Suprapubic skin (tissue), 4 donors: ENCODE results near the gene ODAD3. TPM values are rescaled to one million over a fixed set of nuclear protein-coding genes. Genes with fewer than 3 reads are reported as not detected.
"Not testable (repeated sequence)": the region's sequence is repeated elsewhere in the genome, so short reads cannot be mapped to it uniquely, and the experiment has no call there.

Experiments
- DNase-seq, 2 donors: peaks; one replicate each; pipeline ENCODE4 v3.0.0-alpha.2; 2019; ENCODE audit warnings: low spot score in 2 of 2
- H3K27ac ChIP-seq: fragments of 200-600 bp; sonication (generic); one replicate; pipeline ENCODE4 v1.5.1; 2019
- H3K27me3 ChIP-seq: fragments of 200-600 bp; sonication (generic); one replicate; pipeline ENCODE4 v1.5.1; 2019
- H3K36me3 ChIP-seq: fragments of 200-600 bp; sonication (generic); one replicate; pipeline ENCODE4 v1.5.1; 2019
- H3K4me1 ChIP-seq: fragments of 200-600 bp; sonication (generic); one replicate; pipeline ENCODE4 v1.5.1; 2019
- H3K4me3 ChIP-seq: fragments of 200-600 bp; sonication (generic); one replicate; pipeline ENCODE4 v1.5.1; 2019; ENCODE audit warnings: mild to moderate bottlenecking
- H3K9me3 ChIP-seq: fragments of 200-600 bp; sonication (generic); one replicate; pipeline ENCODE4 v1.5.1; 2019
- EP300 ChIP-seq: sonication (generic); formaldehyde crosslinking; IDR thresholded peaks from one replicate; pipeline ENCODE4 v1.6.1; 2017; ENCODE audit warnings: antibody characterized with exemption
- POLR2A ChIP-seq, 2 donors: fragments of 450-650 bp; IDR thresholded peaks; one replicate each; pipeline ENCODE4 v1.6.1; 2017; ENCODE audit warnings: antibody characterized with exemption in 2 of 2, mild to moderate bottlenecking in 2 of 2, moderate library complexity in 2 of 2
- POLR2AphosphoS5 ChIP-seq, 3 donors: sonication (generic); formaldehyde crosslinking; IDR thresholded peaks; one replicate each; pipeline ENCODE4 v1.6.1; 2017; ENCODE audit warnings: antibody characterized with exemption in 3 of 3
- WGBS: methylation state at CpG from one replicate; pipeline ENCODE4 v1.1.5; 2018; 5-methylcytosine and 5-hydroxymethylcytosine counted together
- total RNA-seq, 4 donors: library from RNA; depleted of rRNA; stranded (reverse); fragments of >200 nt; gene quantifications; one replicate each; pipeline ENCODE4 v1.1.0, GENCODE V29; 2016
- TF ChIP-seq, protein P1 (sequence below), 2 donors: fragments of 200-600 bp in 1 of 2; fragments of 450-650 bp in 1 of 2; sonication (generic) in 1 of 2; IDR thresholded peaks; one replicate each; pipeline ENCODE4 v1.5.1; 2016 to 2019; ENCODE audit warnings: antibody characterized with exemption in 2 of 2, mild to moderate bottlenecking in 1 of 2, moderate library complexity in 1 of 2

Gene ODAD3
- total RNA-seq, 4 donors from 2014 or later: 0.23 to 1.0 (median 0.48) TPM; not detected in 1

DNA sequence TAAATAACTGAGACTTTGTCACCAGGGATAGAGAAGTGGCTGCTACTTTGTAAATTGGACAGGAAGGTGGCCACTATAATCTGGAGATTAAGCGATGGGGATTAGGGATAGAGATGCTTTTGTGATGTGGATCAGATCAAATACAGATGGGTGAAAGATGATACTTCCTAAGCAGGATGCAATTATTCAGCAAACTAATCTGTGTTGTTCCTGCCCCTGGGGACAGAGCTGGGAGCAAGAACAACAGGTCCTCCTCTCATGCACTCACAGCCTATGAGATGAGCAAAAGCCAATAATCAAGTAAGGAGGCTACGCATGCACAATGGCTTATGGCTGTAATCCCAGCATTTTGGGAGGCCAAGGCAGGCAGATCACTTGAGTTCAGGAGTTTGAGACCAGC lies 20.4 kb downstream of the ODAD3 start:
- WGBS: 69% methylated on average over 2 of the region's 2 CpGs
- Histone ChIP-seq H3K36me3 (no peaks in the 10 kb centered on the region), H3K27me3 (peaks cover 16% of the 10 kb centered on the region), H3K4me3 (no peak overlapping the region), H3K27ac (no peak overlapping the region), H3K9me3 (no peaks in the 10 kb centered on the region), H3K4me1 (peaks cover 14% of the 10 kb centered on the region)
- TF ChIP-seq POLR2AphosphoS5 (IDR thresholded peaks at IDR 0.05) (no peak), EP300 (no peak)
- DNase-seq: no peak

DNA sequence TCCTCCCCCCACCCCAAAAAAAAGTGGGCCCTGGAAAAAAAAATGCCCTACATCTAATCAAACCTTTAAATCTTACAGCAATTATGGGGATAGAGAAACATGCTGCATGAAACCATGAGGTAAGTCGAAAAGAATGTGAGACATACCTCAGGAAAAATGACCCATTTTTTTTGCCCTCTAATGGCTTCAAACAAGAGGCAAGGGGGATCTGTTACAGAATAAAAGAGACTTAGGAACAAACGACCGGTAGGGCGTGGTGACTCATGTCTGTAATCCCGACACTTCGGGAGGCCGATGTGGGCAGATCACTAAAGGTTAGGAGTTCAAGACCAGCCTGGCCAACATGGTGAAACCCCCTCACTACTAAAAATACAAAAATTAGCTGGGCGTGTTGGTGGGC lies 24.2 kb downstream of the ODAD3 start:
- no peaks in the 10 kb centered on the region for H3K9me3 ChIP-seq
- no peak for TF ChIP-seq EP300
- no peak for TF ChIP-seq POLR2AphosphoS5 (IDR thresholded peaks at IDR 0.05)
- TF ChIP-seq, protein P1, sequence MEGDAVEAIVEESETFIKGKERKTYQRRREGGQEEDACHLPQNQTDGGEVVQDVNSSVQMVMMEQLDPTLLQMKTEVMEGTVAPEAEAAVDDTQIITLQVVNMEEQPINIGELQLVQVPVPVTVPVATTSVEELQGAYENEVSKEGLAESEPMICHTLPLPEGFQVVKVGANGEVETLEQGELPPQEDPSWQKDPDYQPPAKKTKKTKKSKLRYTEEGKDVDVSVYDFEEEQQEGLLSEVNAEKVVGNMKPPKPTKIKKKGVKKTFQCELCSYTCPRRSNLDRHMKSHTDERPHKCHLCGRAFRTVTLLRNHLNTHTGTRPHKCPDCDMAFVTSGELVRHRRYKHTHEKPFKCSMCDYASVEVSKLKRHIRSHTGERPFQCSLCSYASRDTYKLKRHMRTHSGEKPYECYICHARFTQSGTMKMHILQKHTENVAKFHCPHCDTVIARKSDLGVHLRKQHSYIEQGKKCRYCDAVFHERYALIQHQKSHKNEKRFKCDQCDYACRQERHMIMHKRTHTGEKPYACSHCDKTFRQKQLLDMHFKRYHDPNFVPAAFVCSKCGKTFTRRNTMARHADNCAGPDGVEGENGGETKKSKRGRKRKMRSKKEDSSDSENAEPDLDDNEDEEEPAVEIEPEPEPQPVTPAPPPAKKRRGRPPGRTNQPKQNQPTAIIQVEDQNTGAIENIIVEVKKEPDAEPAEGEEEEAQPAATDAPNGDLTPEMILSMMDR (IDR thresholded peaks at IDR 0.05): no peak
- no peak for TF ChIP-seq POLR2A (IDR thresholded peaks at IDR 0.05)
- WGBS: 61% methylated on average over 8 of the region's 8 CpGs
- H3K4me3 ChIP-seq: no peak overlapping the region
- H3K27ac ChIP-seq: no peak overlapping the region
- peaks cover 8% of the 10 kb centered on the region for H3K4me1 ChIP-seq
- H3K27me3 ChIP-seq: peaks cover 11% of the 10 kb centered on the region
- no peaks in the 10 kb centered on the region for H3K36me3 ChIP-seq
- DNase-seq: no peak

DNA sequence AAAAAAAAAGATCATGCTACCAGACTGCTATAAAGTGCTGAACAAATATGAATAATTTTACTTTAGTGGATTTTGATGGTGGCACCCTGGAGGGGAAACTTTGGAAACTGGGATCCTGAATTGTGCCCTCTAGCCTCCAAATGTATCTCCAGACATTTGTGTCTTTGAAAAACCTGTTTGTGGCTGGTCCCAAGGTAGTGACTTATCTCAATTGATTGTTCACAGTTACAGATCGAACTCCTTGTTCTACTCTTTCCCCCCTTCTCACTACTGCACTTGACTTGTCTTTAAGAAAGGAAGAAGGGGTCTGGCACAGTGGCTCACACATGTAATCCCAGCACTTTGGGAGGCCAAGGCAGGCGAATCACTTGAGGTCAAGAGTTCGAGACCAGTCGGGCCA lies 26.3 kb downstream of the ODAD3 start:
- WGBS: 82% methylated on average over 4 of the region's 4 CpGs
- DNase-seq: no peak
- Histone ChIP-seq H3K4me3 (no peak overlapping the region), H3K27ac (no peak overlapping the region), H3K27me3 (peaks cover 11% of the 10 kb centered on the region), H3K36me3 (no peaks in the 10 kb centered on the region), H3K4me1 (peaks cover 8% of the 10 kb centered on the region), H3K9me3 (no peaks in the 10 kb centered on the region)
- TF ChIP-seq EP300: no peak
- TF ChIP-seq, protein P1 (IDR thresholded peaks at IDR 0.05): no peak
- TF ChIP-seq POLR2A (IDR thresholded peaks at IDR 0.05): no peak
- TF ChIP-seq POLR2AphosphoS5 (IDR thresholded peaks at IDR 0.05): no peak

DNA sequence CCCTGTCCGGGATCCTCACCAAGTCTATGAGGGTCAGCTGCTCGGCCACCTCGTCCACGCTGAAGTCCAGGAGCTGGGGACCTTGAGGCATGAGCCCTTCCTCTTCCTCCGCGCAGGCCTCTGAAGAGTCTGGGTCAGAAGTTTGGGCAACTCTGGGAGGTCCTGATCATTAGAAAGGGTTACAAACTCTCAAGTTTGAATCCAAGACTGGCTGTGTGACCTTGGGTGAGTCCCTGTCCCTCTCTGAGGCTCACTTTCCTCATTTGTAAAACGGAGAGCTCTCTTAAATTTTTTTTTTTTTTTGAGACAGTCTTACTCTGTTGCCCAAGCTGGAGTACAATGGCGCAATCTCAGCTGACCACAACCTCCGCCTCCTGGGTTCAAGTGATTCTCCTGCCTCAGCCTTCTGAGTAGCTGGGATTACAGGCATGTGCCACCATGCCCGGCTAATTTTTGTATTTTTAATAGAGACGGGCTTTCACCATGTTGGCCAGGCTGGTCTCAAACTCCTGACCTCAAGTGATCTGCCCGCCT lies 28.2 kb downstream of the ODAD3 start:
- H3K36me3 ChIP-seq, H3K4me1 ChIP-seq, H3K27ac ChIP-seq, H3K4me3 ChIP-seq, H3K9me3 ChIP-seq, DNase-seq: not testable (repeated sequence)
- WGBS: 82% methylated on average over 12 of the region's 12 CpGs
- peaks cover 11% of the 10 kb centered on the region for H3K27me3 ChIP-seq

- Histone ChIP-seq H3K4me3 (no peak overlapping the region), H3K27ac (no peak overlapping the region), H3K9me3 (no peaks in the 10 kb centered on the region), H3K27me3 (peaks cover 11% of the 10 kb centered on the region), H3K36me3 (no peaks in the 10 kb centered on the region), H3K4me1 (peaks cover 8% of the 10 kb centered on the region)
- WGBS: 46% methylated on average over 34 of the region's 44 CpGs
- TF ChIP-seq, protein P1 (IDR thresholded peaks at IDR 0.05): peak in 1 of 2 donors; percentile 34
- TF ChIP-seq POLR2AphosphoS5 (IDR thresholded peaks at IDR 0.05): no peak
- TF ChIP-seq EP300: no peak
- DNase-seq: no peak
Observed at GRCh38 chr19:11405846-11406643, 28.9 kb downstream of the ODAD3 start.

- H3K4me3 ChIP-seq: no peak overlapping the region
- TF ChIP-seq POLR2A (IDR thresholded peaks at IDR 0.05): no peak
- no peak for TF ChIP-seq POLR2AphosphoS5 (IDR thresholded peaks at IDR 0.05)
- TF ChIP-seq, protein P1 (IDR thresholded peaks at IDR 0.05): no peak
- no peak for TF ChIP-seq EP300
- no peaks in the 10 kb centered on the region for H3K9me3 ChIP-seq
- 67% methylated on average over 9 of the region's 9 CpGs for WGBS
- no peak overlapping the region for H3K27ac ChIP-seq
- H3K36me3 ChIP-seq: no peaks in the 10 kb centered on the region
- H3K27me3 ChIP-seq: peaks cover 11% of the 10 kb centered on the region
- DNase-seq: no peak
- H3K4me1 ChIP-seq: peaks cover 8% of the 10 kb centered on the region
Observed at GRCh38 chr19:11404588-11405222, 30.2 kb downstream of the ODAD3 start.
